ENCODE measurements around the gene NOTO.

DNA sequence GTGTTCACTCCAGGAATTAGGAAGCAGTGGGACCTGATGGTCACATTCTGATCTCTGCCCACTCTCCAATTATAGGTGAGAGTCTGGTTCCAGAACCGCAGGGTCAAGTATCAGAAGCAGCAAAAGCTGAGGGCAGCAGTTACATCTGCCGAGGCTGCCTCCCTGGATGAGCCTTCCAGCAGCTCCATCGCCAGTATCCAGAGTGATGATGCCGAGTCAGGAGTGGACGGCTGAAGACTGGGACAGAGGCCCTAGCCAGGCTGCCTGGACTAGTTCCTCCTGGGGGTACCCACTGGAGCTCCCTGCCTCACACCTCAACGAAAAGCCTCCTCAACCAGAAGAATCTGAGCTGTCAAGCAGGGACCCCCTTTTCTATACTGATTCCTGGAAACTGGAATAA lies 8.3 kb downstream of the NOTO start:
- TF ChIP-seq, protein P1, sequence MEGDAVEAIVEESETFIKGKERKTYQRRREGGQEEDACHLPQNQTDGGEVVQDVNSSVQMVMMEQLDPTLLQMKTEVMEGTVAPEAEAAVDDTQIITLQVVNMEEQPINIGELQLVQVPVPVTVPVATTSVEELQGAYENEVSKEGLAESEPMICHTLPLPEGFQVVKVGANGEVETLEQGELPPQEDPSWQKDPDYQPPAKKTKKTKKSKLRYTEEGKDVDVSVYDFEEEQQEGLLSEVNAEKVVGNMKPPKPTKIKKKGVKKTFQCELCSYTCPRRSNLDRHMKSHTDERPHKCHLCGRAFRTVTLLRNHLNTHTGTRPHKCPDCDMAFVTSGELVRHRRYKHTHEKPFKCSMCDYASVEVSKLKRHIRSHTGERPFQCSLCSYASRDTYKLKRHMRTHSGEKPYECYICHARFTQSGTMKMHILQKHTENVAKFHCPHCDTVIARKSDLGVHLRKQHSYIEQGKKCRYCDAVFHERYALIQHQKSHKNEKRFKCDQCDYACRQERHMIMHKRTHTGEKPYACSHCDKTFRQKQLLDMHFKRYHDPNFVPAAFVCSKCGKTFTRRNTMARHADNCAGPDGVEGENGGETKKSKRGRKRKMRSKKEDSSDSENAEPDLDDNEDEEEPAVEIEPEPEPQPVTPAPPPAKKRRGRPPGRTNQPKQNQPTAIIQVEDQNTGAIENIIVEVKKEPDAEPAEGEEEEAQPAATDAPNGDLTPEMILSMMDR (IDR thresholded peaks at IDR 0.05) = no peak
- TF ChIP-seq POLR2A (IDR thresholded peaks at IDR 0.05) = no peak
- no peak for TF ChIP-seq EP300 (IDR thresholded peaks at IDR 0.05)

Measured in upper lobe of left lung (tissue), 4 donors.